HG02678 (cell line): ENCODE measurements around the gene ZSWIM6.

Source experiments
- ATAC-seq: cut with Tn5 transposase; IDR thresholded peaks from one replicate; pipeline ENCODE4 v1.9.1; 2021; ENCODE audit warnings: mild to moderate bottlenecking, moderate library complexity; ENCODE audit not compliant: unreplicated experiment

The ZSWIM6 gene

DNA sequence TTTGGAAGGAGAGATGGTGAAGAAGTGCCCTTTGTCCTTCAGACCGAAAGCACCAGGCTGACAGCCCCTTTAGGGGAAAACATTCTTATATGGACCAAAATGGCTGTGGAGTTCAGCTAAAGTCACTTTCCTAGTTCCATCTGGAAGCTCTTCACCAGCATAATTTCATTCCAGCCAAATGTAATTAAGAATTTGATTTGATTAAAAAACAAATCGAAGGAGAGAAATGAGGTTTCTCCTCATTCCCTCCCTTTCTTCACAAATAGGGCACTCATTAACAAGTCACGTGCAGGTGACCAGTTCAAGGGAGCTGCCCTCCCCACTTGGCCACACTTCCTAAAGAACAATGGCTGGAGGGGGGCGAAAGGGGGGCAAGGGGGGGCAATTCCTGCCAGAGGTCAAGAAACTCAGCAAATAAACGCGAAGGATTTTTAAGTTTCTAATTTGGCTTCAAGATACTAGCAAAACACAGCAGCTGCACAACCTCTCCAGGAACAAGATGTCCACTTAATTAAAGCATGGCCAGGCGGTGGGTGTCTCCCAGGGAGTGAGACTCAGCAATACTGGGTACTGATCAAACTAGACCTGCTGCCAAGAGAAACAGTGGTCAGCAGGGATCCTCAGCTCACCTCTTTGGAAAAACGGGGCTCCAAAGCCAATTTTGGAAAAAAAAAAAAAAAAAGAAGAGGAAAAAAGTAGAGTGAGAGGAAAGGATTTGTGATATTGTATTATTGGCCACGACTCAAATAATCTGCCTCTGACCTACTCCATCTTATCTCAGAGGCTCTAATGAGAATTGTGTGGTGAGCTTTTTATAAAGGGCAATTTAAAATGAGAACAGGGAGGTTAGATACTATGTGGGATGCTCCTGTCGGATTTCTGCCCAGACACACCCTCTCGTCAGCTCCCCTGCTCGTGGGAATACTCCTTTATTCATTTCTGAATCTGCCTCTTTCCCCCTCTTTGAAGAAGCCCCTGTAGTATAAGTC is 254.3 kb downstream of the ZSWIM6 start:
- no peak for ATAC-seq

DNA sequence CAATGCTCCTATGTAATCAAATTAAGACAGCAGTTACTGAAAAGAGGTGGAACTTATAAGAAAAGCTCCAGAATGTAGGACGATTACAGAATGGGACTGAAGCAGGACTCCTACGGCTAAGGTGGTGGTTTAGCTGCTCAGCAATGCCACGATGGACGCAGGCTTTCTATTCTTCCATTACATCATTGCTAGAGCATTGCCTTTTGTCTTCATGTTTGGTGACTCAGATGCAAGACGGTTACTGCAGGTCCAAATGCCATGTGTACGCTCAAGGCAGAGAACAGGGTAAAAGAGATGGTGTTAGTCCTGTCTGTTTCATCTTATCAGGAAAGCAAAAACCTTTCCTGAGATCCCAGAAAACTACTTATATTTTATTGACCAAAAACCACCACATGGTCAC is 255.1 kb downstream of the ZSWIM6 start:
- ATAC-seq: no peak

DNA sequence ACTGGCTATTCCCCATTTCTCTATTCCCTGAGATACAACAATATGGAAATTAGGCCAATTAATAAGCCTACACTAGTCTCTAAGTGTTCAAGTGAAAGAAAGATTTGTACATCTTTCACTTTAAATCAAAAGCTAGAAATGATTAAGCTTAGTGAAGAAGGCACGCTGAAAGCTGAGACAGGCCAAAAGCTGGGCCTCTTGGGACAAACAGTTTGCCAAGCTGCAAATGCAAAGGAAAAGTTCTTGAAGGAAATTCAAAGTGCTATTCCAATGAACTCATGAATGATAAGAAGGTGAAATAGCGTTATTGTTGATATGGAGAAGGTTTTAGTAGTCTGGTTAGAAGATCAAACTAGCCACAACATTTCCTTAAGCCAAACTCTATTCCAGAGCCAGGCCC is 256.2 kb downstream of the ZSWIM6 start:
- no peak for ATAC-seq

DNA sequence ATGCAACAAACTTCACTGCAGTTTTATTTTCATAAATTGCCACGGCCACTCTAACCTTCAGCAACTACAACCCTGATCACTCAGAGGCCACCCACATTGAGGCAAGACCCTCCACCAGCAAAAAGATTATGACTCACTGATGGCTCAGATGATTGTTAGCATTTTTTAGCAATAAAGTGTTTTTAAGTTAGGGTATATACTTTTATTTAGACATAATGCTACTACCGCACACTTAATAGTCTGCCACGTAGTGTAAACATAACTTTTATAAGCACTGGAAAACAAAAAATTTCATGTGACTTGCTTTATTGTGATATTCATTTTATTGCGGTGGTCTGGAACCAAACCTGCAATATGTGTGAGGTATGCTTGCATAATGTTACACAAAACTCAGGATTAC is 257.9 kb downstream of the ZSWIM6 start:
- no peak for ATAC-seq

DNA sequence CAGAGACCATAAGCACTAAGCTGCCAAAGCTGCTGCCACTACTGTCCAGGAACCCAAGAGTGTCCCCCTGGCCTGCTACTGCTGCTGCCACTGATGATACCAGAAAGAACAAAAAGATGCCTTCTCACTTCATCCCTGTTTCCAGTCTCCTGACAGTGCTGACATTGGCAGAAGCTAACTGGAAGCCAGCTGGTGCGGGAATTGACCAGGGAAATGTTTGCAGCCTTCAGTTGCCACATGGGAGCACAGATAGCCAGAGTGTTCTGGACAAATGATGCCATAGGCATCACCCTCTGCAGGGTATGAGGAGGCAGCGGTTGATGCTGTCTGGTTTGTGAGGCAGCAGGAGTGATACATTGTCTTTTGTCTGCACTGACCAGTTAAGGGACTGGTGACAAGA is 258.4 kb downstream of the ZSWIM6 start:
- no peak for ATAC-seq

DNA sequence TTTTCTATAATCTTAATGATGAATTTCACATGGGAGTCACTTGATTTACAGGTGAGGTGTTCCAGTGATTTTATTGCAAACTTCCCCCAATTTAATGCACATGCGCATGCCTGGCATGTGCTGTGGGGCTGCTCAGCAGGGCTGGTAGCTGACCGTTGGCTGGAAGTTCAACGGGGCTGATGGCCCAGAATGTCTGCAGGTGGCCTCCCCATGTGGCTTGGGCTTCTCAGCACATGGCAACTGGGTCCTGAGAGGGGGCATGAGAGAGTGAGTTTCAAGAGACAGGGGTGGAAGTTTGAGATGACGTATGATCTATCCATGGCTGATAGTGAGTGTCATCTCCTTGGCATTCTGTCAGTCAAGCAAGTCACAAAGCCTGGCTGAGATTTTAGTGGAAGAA is 259.8 kb downstream of the ZSWIM6 start:
- no peak for ATAC-seq

DNA sequence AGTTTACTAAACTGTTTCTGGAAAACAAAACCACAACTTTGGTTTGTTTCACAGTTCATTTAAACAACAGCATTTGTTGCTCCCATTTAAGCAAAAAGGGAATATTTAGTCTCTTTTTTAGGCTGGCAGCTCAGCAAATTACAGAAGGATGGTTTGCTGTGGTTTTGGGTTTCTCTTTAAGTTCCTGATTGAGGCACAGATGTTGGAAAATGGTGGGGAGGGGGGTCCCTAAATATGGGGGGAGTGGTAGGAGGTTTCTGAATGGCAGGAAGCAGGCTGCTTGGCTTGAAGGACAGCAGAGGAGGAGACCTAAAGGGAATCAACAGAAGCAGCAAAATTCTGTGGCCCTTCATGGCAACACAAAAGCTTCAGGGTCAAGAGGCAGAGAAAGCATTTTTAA is 263.4 kb downstream of the ZSWIM6 start:
- no peak for ATAC-seq
